B cell (primary cell): Measurements from ENCODE around the gene TMPRSS9. TPM values are rescaled to one million over a fixed set of nuclear protein-coding genes. Genes with fewer than 3 reads are reported as not detected.

Experiments used
- ATAC-seq: fragments of 200-7000 bp; cut with Tn5 transposase; one replicate; pipeline ENCODE4 v1.10.0; 2021; ENCODE audit warnings: low read depth, mild to moderate bottlenecking, moderate number of reproducible peaks, moderate library complexity
- CTCF ChIA-PET: fragments of 350-600 bp; sonication (Branson Sonifier 250); formaldehyde crosslinking; loops from one replicate; lab custom pipeline; 2021; ENCODE audit warnings: antibody characterized with exemption, inconsistent platforms; lab: Charles Lee
- POLR2A ChIA-PET: fragments of 350-600 bp; sonication (Branson Sonifier 250); formaldehyde crosslinking; loops from one replicate; lab custom pipeline; 2021; ENCODE audit warnings: antibody characterized with exemption; lab: Charles Lee
- DNase-seq: peaks from one replicate; pipeline ENCODE4 v3.0.0; 2013
- H2AFZ ChIP-seq: 2 replicates; pipeline ENCODE4 v1.6.1; 2012; ENCODE audit warnings: mild to moderate bottlenecking, low read depth, low read length; ENCODE audit not compliant: insufficient read depth, poor library complexity, severe bottlenecking
- H3K27ac ChIP-seq, 2 donors: 1 replicate in 1 of 2; 2 replicates in 1 of 2; pipeline ENCODE4 v1.5.1; 2012 to 2013; ENCODE audit warnings: low read length in 2 of 2, mild to moderate bottlenecking in 2 of 2, moderate library complexity in 1 of 2
- H3K27me3 ChIP-seq, 4 experiments: fragments of 200-600 bp in 1 of 4; sonication (generic) in 1 of 4; replicated peaks in 1 of 4; 1 replicate in 2 of 4; 2 replicates in 2 of 4; pipeline versions ENCODE4 v1.6.1 to v1.7.0; 2013 to 2016; ENCODE audit warnings: low read length in 3 of 4, mild to moderate bottlenecking in 2 of 4, mixed read lengths in 1 of 4, moderate library complexity in 1 of 4; ENCODE audit not compliant: insufficient read depth in 4 of 4, control insufficient read depth in 3 of 4; ENCODE audit errors: control extremely low read depth in 1 of 4
- H3K36me3 ChIP-seq, 2 experiments: replicated peaks in 1 of 2; 1 replicate in 1 of 2; 2 replicates in 1 of 2; pipeline versions ENCODE4 v1.6.1 to v1.7.1; 2013; ENCODE audit warnings: low read length in 1 of 2; ENCODE audit not compliant: insufficient read depth in 2 of 2, control insufficient read depth in 1 of 2; ENCODE audit errors: control extremely low read depth in 1 of 2, extremely low read depth in 1 of 2
- H3K4me1 ChIP-seq, 2 donors: fragments of 200-600 bp in 1 of 2; sonication (generic) in 1 of 2; 1 replicate in 1 of 2; 2 replicates in 1 of 2; pipeline versions ENCODE4 v1.5.1 to v1.6.1; 2013 to 2017; ENCODE audit warnings: low read length in 2 of 2; ENCODE audit not compliant: control insufficient read depth in 2 of 2, insufficient read depth in 2 of 2
- H3K4me2 ChIP-seq: replicated peaks from 2 replicates; pipeline ENCODE3; 2012; ENCODE audit warnings: mild to moderate bottlenecking, low read depth, low read length; ENCODE audit not compliant: poor library complexity, severe bottlenecking
- H3K4me3 ChIP-seq, 5 experiments: fragments of 200-600 bp in 1 of 5; sonication (generic) in 1 of 5; 1 replicate in 3 of 5; 2 replicates in 2 of 5; pipeline versions ENCODE4 v1.5.1 to v1.7.0; 2011 to 2016; ENCODE audit warnings: low read length in 4 of 5, mild to moderate bottlenecking in 4 of 5, low read depth in 2 of 5, control low read depth in 1 of 5, moderate library complexity in 1 of 5; ENCODE audit not compliant: insufficient read depth in 1 of 5; ENCODE audit errors: control extremely low read depth in 1 of 5, extremely low read depth in 1 of 5
- H3K79me2 ChIP-seq: fragments of 200-600 bp; sonication (generic); one replicate; pipeline ENCODE4 v1.6.0; 2016; ENCODE audit warnings: low read length; ENCODE audit not compliant: control insufficient read depth, insufficient read depth
- H3K9ac ChIP-seq: fragments of 200-600 bp; sonication (generic); 2 replicates; pipeline ENCODE4 v1.6.1; 2017; ENCODE audit warnings: mild to moderate bottlenecking, low read length, moderate library complexity
- H3K9me3 ChIP-seq, 3 donors: one replicate each; pipeline versions ENCODE4 v1.6.1 to v1.7.1; 2013; ENCODE audit warnings: low read length in 2 of 3; ENCODE audit not compliant: control insufficient read depth in 2 of 3, insufficient read depth in 1 of 3; ENCODE audit errors: control extremely low read depth in 1 of 3
- H4K20me1 ChIP-seq: 2 replicates; pipeline ENCODE4 v1.6.0; 2012; ENCODE audit warnings: mild to moderate bottlenecking, low read length; ENCODE audit not compliant: insufficient read depth, control insufficient read depth, poor library complexity, severe bottlenecking
- H3K27ac Mint-ChIP-seq: one replicate; pipeline ENCODE4 v1.8.0; 2021; ENCODE audit warnings: mixed read lengths
- H3K27me3 Mint-ChIP-seq: one replicate; pipeline ENCODE4 v1.8.0; 2021; ENCODE audit warnings: mixed read lengths
- H3K4me1 Mint-ChIP-seq: one replicate; pipeline ENCODE4 v1.8.0; 2021; ENCODE audit warnings: mixed read lengths
- H3K4me3 Mint-ChIP-seq: one replicate; pipeline ENCODE4 v1.8.0; 2021; ENCODE audit warnings: mixed read lengths
- H3K9me3 Mint-ChIP-seq: one replicate; pipeline ENCODE4 v1.8.0; 2022; ENCODE audit warnings: mixed read lengths; ENCODE audit not compliant: insufficient read depth
- CTCF ChIP-seq: fragments of 200-600 bp; IDR thresholded peaks from one replicate; pipeline ENCODE4 v1.8.0; 2022; ENCODE audit warnings: antibody characterized with exemption, mild to moderate bottlenecking
- EZH2 ChIP-seq: IDR thresholded peaks from 2 replicates; pipeline ENCODE4 v1.6.1; 2012; ENCODE audit warnings: borderline replicate concordance, low read depth, mild to moderate bottlenecking, moderate library complexity, low read length; ENCODE audit not compliant: insufficient read depth, poor library complexity, severe bottlenecking
- WGBS: methylation state at CpG from one replicate; pipeline ENCODE4 v1.1.5; 2013; ENCODE audit warnings: missing lambda C conversion rate; ENCODE audit not compliant: insufficient coverage; 5-methylcytosine and 5-hydroxymethylcytosine counted together
- intact Hi-C: fragments of 100-400 bp; cut with micrococcal nuclease; formaldehyde crosslinking; loops from one replicate; pipeline ENCODE4 v1.10.0; 2022
- polyA plus RNA-seq: library from polyadenylated mRNA; depleted of rRNA; stranded (reverse); fragments of >200 nt; gene quantifications from 2 replicates; pipeline ENCODE4 v1.2.3, GENCODE V29; 2012
- total RNA-seq, 2 donors: library from RNA; stranded (reverse); fragments of 120-200 nt in 1 of 2; gene quantifications; 1 replicate in 1 of 2; 2 replicates in 1 of 2; pipeline versions ENCODE4 v1.2.3 to v1.2.4, GENCODE V29; 2013 to 2022

TMPRSS9 gene
- total and polyA plus RNA-seq, 2 donors (not counting 1 experiment from before 2014, with no cell fraction given): not detected

DNA sequence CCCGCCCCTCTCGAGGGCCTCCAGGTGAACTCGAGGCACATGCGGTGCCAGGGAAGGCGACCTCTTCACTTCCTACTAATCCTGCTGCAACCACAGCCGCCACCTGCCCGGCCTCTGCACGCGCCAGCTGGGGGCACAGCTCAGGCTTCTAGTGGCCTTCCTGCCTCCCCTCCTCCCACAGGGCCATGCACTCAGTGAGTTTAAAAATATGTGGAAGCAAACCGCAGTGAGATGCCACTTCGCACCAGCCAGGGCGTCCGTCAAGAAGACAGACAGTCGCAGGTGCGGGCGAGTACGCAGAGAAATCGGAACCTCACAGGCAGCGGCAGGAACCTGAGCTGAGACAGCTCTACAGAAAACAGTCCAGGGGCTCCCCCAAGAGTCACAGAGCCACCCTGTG, 86.3 kb downstream of the TMPRSS9 start:
- Histone ChIP-seq H2AFZ (peak overlapping the region; percentile 71), H3K9me3 (no peaks in the 10 kb centered on the region), H3K4me2 (peak overlapping the region; percentile 85), H3K36me3 (peaks cover 0 to 4% of the 10 kb centered on the region in 2 experiments), H3K4me3 (peak overlapping the region in 3 of 5 experiments; percentile 28 to 59 (median 32)), H3K79me2 (peaks cover 37% of the 10 kb centered on the region), H3K27ac (no peak overlapping the region), H3K4me1 (peaks cover 6 to 11% of the 10 kb centered on the region in 2 donors), H4K20me1 (no peaks in the 10 kb centered on the region), H3K27me3 (no peaks in the 10 kb centered on the region), H3K9ac (peak overlapping the region; percentile 60)
- ChIA-PET CTCF (interaction anchor here (1.0 to 1.5 kb wide), 2 partner anchors 164 to 211 kb away, joined by 3 read pairs; partner anchors contain the start of gene PLEKHJ1), POLR2A (interaction anchor here (0.7 to 1.0 kb wide), 2 partner anchors 29 to 176 kb away, joined by 3 read pairs; partner anchors contain the start of gene GADD45B)
- Mint-ChIP-seq H3K4me3 (peak overlapping the region; percentile 88), H3K4me1 (peaks cover 12% of the 10 kb centered on the region), H3K27me3 (no peaks in the 10 kb centered on the region), H3K9me3 (no peaks in the 10 kb centered on the region), H3K27ac (peak overlapping the region; percentile 79)
- WGBS: 6% methylated on average over 18 of the region's 19 CpGs
- intact Hi-C loops: no loop called here
- peak; percentile 72 for DNase-seq
- ATAC-seq: peak; percentile 78
- no peak for TF ChIP-seq EZH2
- TF ChIP-seq CTCF: no peak

DNA sequence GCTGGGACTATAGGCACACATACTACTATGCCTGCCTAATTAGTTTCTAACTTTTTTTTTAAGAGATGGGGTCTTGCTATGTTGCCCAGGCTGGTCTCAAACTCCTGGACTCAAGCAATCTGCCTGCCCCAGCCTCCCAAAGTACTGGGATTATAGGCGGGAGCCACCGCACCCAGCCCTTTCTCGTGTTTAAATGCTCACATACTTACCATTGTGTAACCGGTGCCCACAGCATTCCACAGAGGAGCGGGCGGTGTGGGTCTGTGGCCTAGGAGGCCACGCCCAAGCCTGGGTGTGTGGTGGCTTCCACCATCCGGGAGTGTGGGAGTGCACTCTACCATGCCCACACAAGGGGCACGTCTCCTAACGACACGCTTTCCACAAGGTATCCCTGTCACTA, 89.0 kb downstream of the TMPRSS9 start:
- Histone ChIP-seq H2AFZ (no peak overlapping the region), H3K27me3 (no peaks in the 10 kb centered on the region), H3K4me1 (peaks cover 6 to 16% of the 10 kb centered on the region in 2 donors), H3K79me2 (peaks cover 49% of the 10 kb centered on the region), H3K4me3 (no peak overlapping the region), H3K9me3 (no peaks in the 10 kb centered on the region), H3K4me2 (no peak overlapping the region), H4K20me1 (no peaks in the 10 kb centered on the region), H3K9ac (no peak overlapping the region), H3K27ac (no peak overlapping the region), H3K36me3 (no peaks in the 10 kb centered on the region)
- no peak for DNase-seq
- no peak for ATAC-seq
- WGBS: 100% methylated on average over 4 of the region's 11 CpGs
- H3K9me3 Mint-ChIP-seq: no peaks in the 10 kb centered on the region
- peaks cover 20% of the 10 kb centered on the region for H3K4me1 Mint-ChIP-seq
- ChIA-PET CTCF (no interaction called here), POLR2A (no interaction called here)
- no peak overlapping the region for H3K4me3 Mint-ChIP-seq
- H3K27ac Mint-ChIP-seq: no peak overlapping the region
- TF ChIP-seq CTCF (no peak), EZH2 (no peak)
- intact Hi-C loops: no loop called here
- H3K27me3 Mint-ChIP-seq: no peaks in the 10 kb centered on the region
